ENCODE results near the gene TVP23C. TPM values are rescaled to one million over a fixed set of nuclear protein-coding genes. Genes with fewer than 3 reads are reported as not detected.
"Not testable (repeated sequence)": the region's sequence is repeated elsewhere in the genome, so short reads cannot be mapped to it uniquely, and the experiment has no call there.

The TVP23C gene
- total RNA-seq, 2 experiments from 2014 or later = 18.6 to 18.9 TPM

GRCh38 chr17:15561439-15561838 is 1.8 kb downstream of the TVP23C start:
- POLR2A ChIA-PET = interaction anchor here (0.7 kb wide), 1 partner anchor 458 kb away, joined by 4 read pairs; no protein-coding TSS in a partner anchor

GRCh38 chr17:15558403-15559105 is 4.7 kb downstream of the TVP23C start:
- DNase-seq; H3K27ac Mint-ChIP-seq; H3K4me1 Mint-ChIP-seq (ENCODE audit: low read depth); CTCF ChIA-PET; POLR2A ChIA-PET; H3K4me3 Mint-ChIP-seq; H3K27me3 Mint-ChIP-seq (ENCODE audit: low read depth); H3K9me3 Mint-ChIP-seq (ENCODE audit: insufficient read depth); ATAC-seq: not testable (repeated sequence)
- H3K36me3 Mint-ChIP-seq (ENCODE audit: low read depth) = peaks cover 16% of the 10 kb centered on the region

More at GRCh38 chr17:15561439-15561838, 1.8 kb downstream of the TVP23C start:
- ATAC-seq; H3K9me3 Mint-ChIP-seq (ENCODE audit: insufficient read depth); DNase-seq; H3K36me3 Mint-ChIP-seq (ENCODE audit: low read depth); H3K27ac Mint-ChIP-seq; H3K4me3 Mint-ChIP-seq; H3K4me1 Mint-ChIP-seq (ENCODE audit: low read depth); H3K27me3 Mint-ChIP-seq (ENCODE audit: low read depth); CTCF ChIA-PET: not testable (repeated sequence)

- DNase-seq; H3K27ac Mint-ChIP-seq; CTCF ChIA-PET; ATAC-seq; H3K4me3 Mint-ChIP-seq; H3K27me3 Mint-ChIP-seq (ENCODE audit: low read depth); H3K4me1 Mint-ChIP-seq (ENCODE audit: low read depth); H3K9me3 Mint-ChIP-seq (ENCODE audit: insufficient read depth); POLR2A ChIA-PET: not testable (repeated sequence)
- peaks cover 16% of the 10 kb centered on the region for H3K36me3 Mint-ChIP-seq (ENCODE audit: low read depth)
Measured at GRCh38 chr17:15557334-15557832, 5.9 kb downstream of the TVP23C start.

DNA sequence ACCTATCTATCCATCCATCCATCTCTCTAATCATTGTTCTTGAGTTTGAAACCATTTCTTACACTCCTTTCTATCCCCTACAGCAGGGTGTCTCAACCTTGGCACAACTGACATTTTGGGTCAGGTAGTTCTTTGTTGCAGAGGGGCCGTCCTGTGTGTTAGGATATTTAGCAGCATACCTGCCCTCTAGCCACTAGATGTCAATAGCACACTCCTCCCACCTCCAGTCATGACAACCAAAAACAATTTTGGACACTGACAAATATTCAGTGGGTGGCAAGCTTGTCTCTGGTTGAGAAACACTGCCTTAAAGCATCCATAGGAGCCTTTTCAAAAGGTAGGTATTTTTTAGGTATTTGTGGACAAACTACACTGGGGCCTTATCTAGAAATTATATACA is 10.4 kb downstream of the TVP23C start:
- CTCF ChIA-PET; H3K27ac Mint-ChIP-seq; H3K9me3 Mint-ChIP-seq (ENCODE audit: insufficient read depth); H3K27me3 Mint-ChIP-seq (ENCODE audit: low read depth); H3K4me1 Mint-ChIP-seq (ENCODE audit: low read depth); DNase-seq; H3K4me3 Mint-ChIP-seq; POLR2A ChIA-PET: not testable (repeated sequence)
- peaks cover 16% of the 10 kb centered on the region for H3K36me3 Mint-ChIP-seq (ENCODE audit: low read depth)
- peak; percentile 49 for ATAC-seq

- CTCF ChIA-PET; DNase-seq; H3K4me3 Mint-ChIP-seq; POLR2A ChIA-PET; H3K4me1 Mint-ChIP-seq (ENCODE audit: low read depth); H3K9me3 Mint-ChIP-seq (ENCODE audit: insufficient read depth); H3K27me3 Mint-ChIP-seq (ENCODE audit: low read depth); H3K27ac Mint-ChIP-seq; ATAC-seq: not testable (repeated sequence)
- peaks cover 26% of the 10 kb centered on the region for H3K36me3 Mint-ChIP-seq (ENCODE audit: low read depth)
Measured at GRCh38 chr17:15549552-15549951, 13.7 kb downstream of the TVP23C start.

DNA sequence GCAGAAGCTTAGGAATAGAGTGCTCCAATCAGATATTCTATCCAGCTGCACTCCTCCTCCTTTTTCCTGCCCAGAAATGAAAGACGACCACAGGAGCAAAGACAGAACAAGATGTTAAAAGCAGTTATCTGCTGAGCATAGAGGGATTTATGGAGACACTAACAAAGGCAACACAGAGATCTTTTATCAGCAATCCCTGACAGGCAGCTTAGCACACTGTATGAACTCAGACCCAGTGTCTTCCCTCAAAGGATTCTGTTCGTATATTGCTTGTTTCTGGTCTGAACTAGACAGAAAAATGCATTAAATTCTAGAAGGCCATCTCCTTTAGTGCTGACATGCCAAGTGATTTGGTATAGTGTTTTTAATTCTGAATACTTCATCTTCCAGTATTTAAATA is 16.7 kb downstream of the TVP23C start:
- H3K36me3 Mint-ChIP-seq (ENCODE audit: low read depth) = peaks cover 31% of the 10 kb centered on the region
- ATAC-seq; DNase-seq; H3K4me3 Mint-ChIP-seq; POLR2A ChIA-PET; CTCF ChIA-PET; H3K27ac Mint-ChIP-seq; H3K27me3 Mint-ChIP-seq (ENCODE audit: low read depth); H3K9me3 Mint-ChIP-seq (ENCODE audit: insufficient read depth); H3K4me1 Mint-ChIP-seq (ENCODE audit: low read depth): not testable (repeated sequence)

DNA sequence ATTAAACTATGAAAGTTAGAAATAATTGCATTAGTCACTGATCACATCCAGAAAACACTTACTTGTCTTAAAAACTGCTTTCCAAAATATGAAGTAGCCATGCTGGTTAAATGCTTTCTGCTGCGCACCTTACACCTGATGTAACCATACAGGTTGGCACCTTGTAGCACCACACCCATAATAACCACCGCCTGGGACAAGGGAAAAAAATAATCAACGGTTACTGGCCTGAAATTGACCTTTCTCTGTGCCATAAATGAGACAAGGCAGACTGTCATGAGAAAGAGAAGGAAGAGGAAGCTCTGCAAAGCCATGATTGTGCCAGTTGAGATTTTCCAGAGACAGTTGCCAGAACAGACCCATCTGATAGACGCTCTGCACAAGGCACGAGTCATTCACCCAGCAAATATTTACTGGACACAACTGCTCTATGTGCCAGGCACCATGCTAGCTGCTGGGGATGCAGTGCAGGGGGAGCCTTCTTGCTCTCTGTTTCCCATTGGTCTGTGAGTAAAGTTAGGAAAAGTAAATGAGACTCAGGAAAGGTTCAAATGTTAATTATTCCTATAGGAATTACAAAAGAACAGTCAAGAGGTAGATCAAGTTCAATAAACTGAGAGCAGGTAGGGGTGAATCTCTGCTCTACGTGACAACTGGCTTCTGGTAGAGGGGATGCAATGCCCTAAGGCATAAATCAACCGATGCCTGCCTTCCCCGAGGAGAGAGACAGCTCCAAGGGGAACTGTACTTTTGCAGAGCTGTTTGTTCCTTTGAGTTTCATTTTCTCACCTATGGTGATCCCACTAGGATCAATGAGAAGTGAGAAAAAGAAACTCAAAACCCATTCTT is 22.7 kb downstream of the TVP23C start:
- POLR2A ChIA-PET; H3K27ac Mint-ChIP-seq; H3K27me3 Mint-ChIP-seq (ENCODE audit: low read depth); H3K4me1 Mint-ChIP-seq (ENCODE audit: low read depth); ATAC-seq; CTCF ChIA-PET; H3K4me3 Mint-ChIP-seq; DNase-seq; H3K9me3 Mint-ChIP-seq (ENCODE audit: insufficient read depth): not testable (repeated sequence)
- H3K36me3 Mint-ChIP-seq (ENCODE audit: low read depth) = peaks cover 27% of the 10 kb centered on the region

DNA sequence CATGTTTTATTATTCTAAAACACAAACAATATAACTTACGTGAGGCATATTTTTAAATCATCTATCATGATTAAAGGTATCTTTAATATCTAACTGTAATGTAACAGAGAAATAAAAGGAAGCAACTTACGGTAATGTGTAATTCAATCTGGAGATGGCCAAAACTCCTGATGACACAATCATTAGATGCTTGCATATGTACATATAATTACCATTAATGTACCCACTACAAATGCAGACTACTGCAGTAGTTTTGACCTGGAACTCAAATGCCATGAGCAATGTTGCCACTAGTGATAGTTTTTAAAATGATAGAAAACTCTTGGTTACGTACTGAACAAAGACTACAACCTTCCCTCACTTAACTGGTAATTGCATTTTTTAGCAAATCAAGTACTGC is 30.2 kb downstream of the TVP23C start:
- not testable (repeated sequence) for H3K27me3 Mint-ChIP-seq (ENCODE audit: low read depth); H3K9me3 Mint-ChIP-seq (ENCODE audit: insufficient read depth)

GRCh38 chr17:15526292-15527218 is 36.7 kb downstream of the TVP23C start:
- peaks cover 11% of the 10 kb centered on the region for H3K36me3 Mint-ChIP-seq (ENCODE audit: low read depth)
- DNase-seq (peak; percentile 41), ATAC-seq (peak; percentile 53)
- H3K4me1 Mint-ChIP-seq (ENCODE audit: low read depth); H3K4me3 Mint-ChIP-seq; POLR2A ChIA-PET; H3K9me3 Mint-ChIP-seq (ENCODE audit: insufficient read depth); H3K27ac Mint-ChIP-seq; H3K27me3 Mint-ChIP-seq (ENCODE audit: low read depth): not testable (repeated sequence)
- CTCF ChIA-PET = interaction anchor here (1.0 kb wide), 1 partner anchor 270 kb away, joined by 3 read pairs; no protein-coding TSS in a partner anchor

More for the DNA sequence above, 30.2 kb downstream of the TVP23C start:
- H3K27ac Mint-ChIP-seq; H3K4me1 Mint-ChIP-seq (ENCODE audit: low read depth); DNase-seq; H3K4me3 Mint-ChIP-seq; CTCF ChIA-PET; ATAC-seq; POLR2A ChIA-PET: not testable (repeated sequence)
- H3K36me3 Mint-ChIP-seq (ENCODE audit: low read depth) = peaks cover 16% of the 10 kb centered on the region

DNA sequence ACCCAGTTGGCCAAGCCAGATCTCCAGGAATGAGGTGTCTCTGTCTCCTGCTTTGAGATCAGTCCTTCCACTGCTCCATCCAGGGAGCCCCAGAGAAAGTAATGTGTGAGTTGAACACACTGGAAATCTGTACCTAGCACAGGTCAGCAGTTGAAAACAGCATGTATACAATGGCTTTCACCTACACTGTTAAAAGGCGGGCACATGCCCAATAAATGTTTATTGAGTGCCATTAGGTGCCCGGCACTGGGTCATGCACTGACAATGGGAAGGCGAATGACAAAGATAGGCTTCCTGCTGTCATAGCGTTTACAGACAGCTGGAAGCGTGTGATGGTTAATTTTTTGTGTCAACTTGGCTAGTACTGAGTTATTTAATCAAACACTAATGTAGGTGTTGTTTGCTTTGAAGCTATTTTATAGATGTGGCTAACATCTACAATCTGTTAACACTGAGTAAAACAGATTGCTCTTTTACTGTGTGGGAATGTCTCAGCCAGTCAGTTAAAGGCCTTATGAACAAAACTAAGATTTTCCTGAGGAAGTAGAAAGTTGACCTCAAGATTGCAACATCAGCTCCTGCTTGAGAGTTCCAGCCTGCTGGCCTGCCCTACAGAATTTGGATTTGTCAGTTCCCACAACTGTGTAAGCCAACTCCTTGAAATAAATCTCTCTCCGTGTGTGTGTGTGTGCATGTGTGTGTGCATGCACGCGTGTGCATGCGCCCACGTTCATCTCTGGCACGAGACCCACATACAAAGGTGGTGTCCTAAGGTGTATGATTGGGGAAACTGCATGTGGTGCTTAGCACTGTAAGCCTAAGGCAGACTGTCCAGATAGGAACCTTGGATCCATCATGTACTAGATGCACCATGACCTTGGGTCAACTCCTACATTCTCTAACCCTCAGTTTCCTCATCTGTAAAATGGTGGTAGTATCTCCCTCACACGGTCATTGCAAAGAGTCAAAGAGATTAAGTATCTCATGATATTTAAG is 38.0 kb downstream of the TVP23C start:
- H3K9me3 Mint-ChIP-seq (ENCODE audit: insufficient read depth); POLR2A ChIA-PET; H3K4me3 Mint-ChIP-seq; ATAC-seq; H3K27ac Mint-ChIP-seq; H3K27me3 Mint-ChIP-seq (ENCODE audit: low read depth); H3K36me3 Mint-ChIP-seq (ENCODE audit: low read depth); DNase-seq; H3K4me1 Mint-ChIP-seq (ENCODE audit: low read depth): not testable (repeated sequence)
- CTCF ChIA-PET = interaction anchor here (1.0 kb wide), 1 partner anchor 269 kb away, joined by 3 read pairs; no protein-coding TSS in a partner anchor
